ENCODE measurements around the gene CIPC.
A peak's percentile ranks its signal among the peaks of the same experiment; 100 is the strongest.

Gene CIPC

DNA sequence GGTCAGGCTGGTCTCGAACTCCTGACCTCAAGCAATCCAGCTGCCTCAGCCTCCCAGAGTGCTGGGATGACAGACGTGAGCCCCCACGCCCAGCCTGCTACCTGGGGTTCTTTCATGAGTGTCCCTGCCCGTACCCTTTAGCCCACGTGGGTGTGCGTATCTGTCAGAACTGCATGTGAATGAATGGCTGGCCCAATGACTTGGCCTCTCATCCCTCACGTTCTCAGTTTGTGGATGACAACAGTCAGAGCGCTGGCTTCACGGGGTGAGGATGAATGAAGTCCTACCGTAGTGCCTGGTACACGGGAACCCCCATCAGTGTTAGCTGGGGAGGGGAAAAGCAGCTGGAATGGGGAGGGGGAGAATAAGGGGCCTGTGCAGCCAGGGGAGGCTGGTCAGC is 59.7 kb downstream of the CIPC start:
- 0 out of 2 replicates have a peak overlapping the region, but pooled peaks have one; percentile 8 for H3K27ac ChIP-seq
- POLR2A ChIA-PET (ENCODE audit: low non-redundant PET): no interaction called here
- TF ChIP-seq CTCF (conservative IDR thresholded peaks at IDR 0.05; ENCODE audit: low read depth): no peak

GRCh38 chr14:77158175-77158881 is 60.3 kb downstream of the CIPC start:
- CTCF ChIA-PET: interaction anchor here (1.1 kb wide), 1 partner anchor 147 kb away, joined by 3 read pairs; no protein-coding TSS in a partner anchor
- DNase-seq (ENCODE audit: low spot score): peak; percentile 62
- TF ChIP-seq CTCF (conservative IDR thresholded peaks at IDR 0.05; ENCODE audit: low read depth): no peak
- POLR2A ChIA-PET (ENCODE audit: low non-redundant PET): no interaction called here
- 0 out of 2 replicates have a peak overlapping the region, but pooled peaks have one; percentile 8 for H3K27ac ChIP-seq

More for the DNA sequence above, 59.7 kb downstream of the CIPC start:
- no peak for DNase-seq (ENCODE audit: low spot score)
- CTCF ChIA-PET: interaction anchor here (1.1 kb wide), 1 partner anchor 147 kb away, joined by 3 read pairs; no protein-coding TSS in a partner anchor

GRCh38 chr14:77158882-77159255 is 60.8 kb downstream of the CIPC start:
- CTCF ChIA-PET: interaction anchor here (1.1 kb wide), 1 partner anchor 146 kb away, joined by 3 read pairs; no protein-coding TSS in a partner anchor
- H3K27ac ChIP-seq: no peak overlapping the region
- no peak for TF ChIP-seq CTCF (conservative IDR thresholded peaks at IDR 0.05; ENCODE audit: low read depth)
- no peak for DNase-seq (ENCODE audit: low spot score)
- POLR2A ChIA-PET (ENCODE audit: low non-redundant PET): no interaction called here

GRCh38 chr14:77161011-77161410 is 63.0 kb downstream of the CIPC start:
- no peak for DNase-seq (ENCODE audit: low spot score)
- ChIA-PET CTCF (no interaction called here), POLR2A (ENCODE audit: low non-redundant PET) (no interaction called here)
- H3K27ac ChIP-seq: no peak overlapping the region
- no peak for TF ChIP-seq CTCF (conservative IDR thresholded peaks at IDR 0.05; ENCODE audit: low read depth)

Data from RWPE1 (cell line).